HepG2 (cell line): ENCODE results near the gene PCYT2. TPM values are rescaled to one million over a fixed set of nuclear protein-coding genes. Genes with fewer than 3 reads are reported as not detected.

Experiments used
- ATM ChIP-seq: fragments of 450-650 bp; IDR thresholded peaks from 2 replicates; pipeline ENCODE4 v1.7.1; 2017; ENCODE audit warnings: mild to moderate bottlenecking, borderline replicate concordance
- CCDC6 ChIP-seq: sonication (generic); formaldehyde crosslinking; IDR thresholded peaks from 2 replicates; pipeline ENCODE4 v1.8.1; 2022; ENCODE audit warnings: mild to moderate bottlenecking, missing genetic modification reagents, moderate library complexity
- HES4 ChIP-seq: sonication (generic); formaldehyde crosslinking; IDR thresholded peaks from 2 replicates; pipeline ENCODE4 v1.9.0; 2021; ENCODE audit warnings: mild to moderate bottlenecking, missing genetic modification reagents, borderline replicate concordance
- KAT8 ChIP-seq: IDR thresholded peaks from 2 replicates; pipeline ENCODE4 v1.6.1; 2016; ENCODE audit warnings: missing genetic modification reagents, missing compliant biosample characterization
- KLF13 ChIP-seq: sonication (generic); formaldehyde crosslinking; IDR thresholded peaks from 2 replicates; pipeline ENCODE4 v1.4.0; 2020; ENCODE audit warnings: mild to moderate bottlenecking, missing genetic modification reagents
- ZFP82 ChIP-seq: sonication (generic); formaldehyde crosslinking; IDR thresholded peaks from 2 replicates; pipeline ENCODE4 v1.5.1; 2020; ENCODE audit warnings: mild to moderate bottlenecking, missing genetic modification reagents, borderline replicate concordance
- ZMAT3 ChIP-seq: sonication (generic); formaldehyde crosslinking; conservative IDR thresholded peaks from 2 replicates; pipeline ENCODE4 v1.7.0; 2021; ENCODE audit warnings: missing genetic modification reagents
- ZNF660 ChIP-seq: sonication (generic); formaldehyde crosslinking; IDR thresholded peaks from 2 replicates; pipeline ENCODE4 v1.5.1; 2020; ENCODE audit warnings: mild to moderate bottlenecking, low read depth, missing genetic modification reagents, borderline replicate concordance
- polyA plus RNA-seq, 8 experiments: library from polyadenylated mRNA; depleted of rRNA in 3 of 8; stranded (reverse) in 7 of 8; unstranded in 1 of 8; fragments of >200 nt; fragmentation: Illumina TruSeq in 4 of 8; extraction: Trizol in 4 of 8; gene quantifications; 2 replicates each; pipeline versions ENCODE4 v1.2.1 to v1.2.3, GENCODE V29; 2011 to 2016; ENCODE audit warnings: low read depth in 4 of 8, missing spikeins in 1 of 8, mixed read lengths in 1 of 8; ENCODE audit not compliant: insufficient read depth in 1 of 8
- total RNA-seq, 5 experiments: library from RNA; depleted of rRNA; stranded (reverse); fragments of >200 nt; fragmentation: Illumina TruSeq; extraction: Trizol; gene quantifications; 2 replicates each; pipeline ENCODE4 v1.2.3, GENCODE V29; 2016; ENCODE audit warnings: low read depth in 1 of 5
- TF ChIP-seq, protein P1 (sequence below): sonication (generic); formaldehyde crosslinking; IDR thresholded peaks from 2 replicates; pipeline ENCODE4 v1.5.0; 2020; ENCODE audit warnings: missing genetic modification reagents, mild to moderate bottlenecking, borderline replicate concordance
- TF ChIP-seq, protein P2 (sequence below): sonication (generic); formaldehyde crosslinking; IDR thresholded peaks from 2 replicates; pipeline ENCODE4 v1.5.0; 2020; ENCODE audit warnings: missing genetic modification reagents
- TF ChIP-seq, protein P3 (sequence below): sonication (generic); formaldehyde crosslinking; IDR thresholded peaks from 2 replicates; pipeline ENCODE4 v1.5.1; 2020; ENCODE audit warnings: missing genetic modification reagents, mild to moderate bottlenecking, borderline replicate concordance
- TF ChIP-seq, protein P4 (sequence below): sonication (generic); formaldehyde crosslinking; IDR thresholded peaks from 2 replicates; pipeline ENCODE4 v1.5.1; 2020; ENCODE audit warnings: mild to moderate bottlenecking, missing genetic modification reagents, moderate library complexity
- TF ChIP-seq, protein P5 (sequence below): sonication (generic); formaldehyde crosslinking; IDR thresholded peaks from 2 replicates; pipeline ENCODE4 v1.5.1; 2020; ENCODE audit warnings: mild to moderate bottlenecking, missing genetic modification reagents
- TF ChIP-seq, protein P6 (sequence below): sonication (generic); formaldehyde crosslinking; IDR thresholded peaks from 2 replicates; pipeline ENCODE4 v1.8.0; 2022; ENCODE audit warnings: mild to moderate bottlenecking, missing genetic modification reagents, moderate library complexity

The PCYT2 gene
- total and polyA plus RNA-seq, 2 of the 13 experiments (the other 11 are each of a cell fraction or from before 2014, with no cell fraction given) = 147 to 297 TPM

DNA sequence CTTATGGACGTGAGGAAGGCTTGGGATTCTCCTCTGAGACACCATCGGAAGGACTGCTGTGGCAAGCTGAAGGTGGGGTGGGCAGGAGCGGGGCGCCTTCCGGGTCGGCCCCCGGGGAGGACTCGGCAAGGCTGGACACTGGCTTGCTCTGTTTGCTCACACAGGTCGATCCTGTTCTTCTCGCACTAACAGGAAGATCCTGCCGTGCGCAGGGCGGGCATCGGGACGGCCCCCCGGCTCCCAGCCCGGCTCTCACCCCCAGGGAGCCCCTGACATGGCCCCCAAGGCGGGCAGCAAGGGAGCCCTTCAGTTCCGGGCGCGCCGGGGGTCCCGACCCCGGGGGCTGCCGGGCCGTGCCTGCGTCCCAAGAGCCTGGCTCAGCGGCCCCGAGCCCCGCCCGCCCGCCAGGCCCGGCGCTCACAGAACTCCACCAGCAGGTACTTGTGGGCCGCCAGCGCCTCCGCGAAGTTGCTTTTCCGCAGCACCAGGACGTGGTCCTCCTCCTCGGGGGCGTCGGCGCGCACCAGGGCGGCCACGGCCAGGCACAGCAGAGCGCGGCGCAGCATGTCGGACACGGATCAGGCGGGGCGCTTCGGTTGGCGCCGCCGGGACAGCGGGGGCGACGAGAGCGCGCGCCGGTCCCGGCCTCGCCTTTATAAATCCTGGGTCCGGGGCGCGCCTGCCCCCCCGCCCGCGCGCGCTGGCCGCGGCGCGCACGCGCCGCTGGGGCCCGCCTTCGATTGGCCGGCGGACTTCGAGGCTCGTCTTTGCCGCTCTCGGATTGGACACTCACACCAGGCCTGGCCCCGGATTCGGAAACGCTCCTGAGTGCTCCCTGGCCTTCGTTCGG, 51.1 kb downstream of the PCYT2 start, which contains the start of gene P4HB (continued):
- TF ChIP-seq, protein P1, sequence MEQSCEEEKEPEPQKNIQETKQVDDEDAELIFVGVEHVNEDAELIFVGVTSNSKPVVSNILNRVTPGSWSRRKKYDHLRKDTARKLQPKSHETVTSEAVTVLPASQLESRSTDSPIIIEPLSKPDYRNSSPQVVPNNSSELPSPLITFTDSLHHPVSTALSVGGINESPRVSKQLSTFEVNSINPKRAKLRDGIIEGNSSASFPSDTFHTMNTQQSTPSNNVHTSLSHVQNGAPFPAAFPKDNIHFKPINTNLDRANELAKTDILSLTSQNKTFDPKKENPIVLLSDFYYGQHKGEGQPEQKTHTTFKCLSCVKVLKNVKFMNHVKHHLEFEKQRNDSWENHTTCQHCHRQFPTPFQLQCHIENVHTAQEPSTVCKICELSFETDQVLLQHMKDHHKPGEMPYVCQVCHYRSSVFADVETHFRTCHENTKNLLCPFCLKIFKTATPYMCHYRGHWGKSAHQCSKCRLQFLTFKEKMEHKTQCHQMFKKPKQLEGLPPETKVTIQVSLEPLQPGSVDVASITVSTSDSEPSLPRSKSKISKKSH (CRISPR knock-in tag) = no peak
- TF ChIP-seq, protein P2, sequence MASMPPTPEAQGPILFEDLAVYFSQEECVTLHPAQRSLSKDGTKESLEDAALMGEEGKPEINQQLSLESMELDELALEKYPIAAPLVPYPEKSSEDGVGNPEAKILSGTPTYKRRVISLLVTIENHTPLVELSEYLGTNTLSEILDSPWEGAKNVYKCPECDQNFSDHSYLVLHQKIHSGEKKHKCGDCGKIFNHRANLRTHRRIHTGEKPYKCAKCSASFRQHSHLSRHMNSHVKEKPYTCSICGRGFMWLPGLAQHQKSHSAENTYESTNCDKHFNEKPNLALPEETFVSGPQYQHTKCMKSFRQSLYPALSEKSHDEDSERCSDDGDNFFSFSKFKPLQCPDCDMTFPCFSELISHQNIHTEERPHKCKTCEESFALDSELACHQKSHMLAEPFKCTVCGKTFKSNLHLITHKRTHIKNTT = no peak
- TF ChIP-seq ZMAT3 (CRISPR knock-in tag) = no peak; the same call in none of the 2 replicates
- no peak for TF ChIP-seq ZNF660 (CRISPR knock-in tag)
- TF ChIP-seq, protein P3, sequence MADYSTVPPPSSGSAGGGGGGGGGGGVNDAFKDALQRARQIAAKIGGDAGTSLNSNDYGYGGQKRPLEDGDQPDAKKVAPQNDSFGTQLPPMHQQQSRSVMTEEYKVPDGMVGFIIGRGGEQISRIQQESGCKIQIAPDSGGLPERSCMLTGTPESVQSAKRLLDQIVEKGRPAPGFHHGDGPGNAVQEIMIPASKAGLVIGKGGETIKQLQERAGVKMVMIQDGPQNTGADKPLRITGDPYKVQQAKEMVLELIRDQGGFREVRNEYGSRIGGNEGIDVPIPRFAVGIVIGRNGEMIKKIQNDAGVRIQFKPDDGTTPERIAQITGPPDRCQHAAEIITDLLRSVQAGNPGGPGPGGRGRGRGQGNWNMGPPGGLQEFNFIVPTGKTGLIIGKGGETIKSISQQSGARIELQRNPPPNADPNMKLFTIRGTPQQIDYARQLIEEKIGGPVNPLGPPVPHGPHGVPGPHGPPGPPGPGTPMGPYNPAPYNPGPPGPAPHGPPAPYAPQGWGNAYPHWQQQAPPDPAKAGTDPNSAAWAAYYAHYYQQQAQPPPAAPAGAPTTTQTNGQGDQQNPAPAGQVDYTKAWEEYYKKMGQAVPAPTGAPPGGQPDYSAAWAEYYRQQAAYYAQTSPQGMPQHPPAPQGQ (CRISPR knock-in tag) = no peak
- TF ChIP-seq HES4 (CRISPR knock-in tag) = peak; percentile 93
- TF ChIP-seq, protein P4, sequence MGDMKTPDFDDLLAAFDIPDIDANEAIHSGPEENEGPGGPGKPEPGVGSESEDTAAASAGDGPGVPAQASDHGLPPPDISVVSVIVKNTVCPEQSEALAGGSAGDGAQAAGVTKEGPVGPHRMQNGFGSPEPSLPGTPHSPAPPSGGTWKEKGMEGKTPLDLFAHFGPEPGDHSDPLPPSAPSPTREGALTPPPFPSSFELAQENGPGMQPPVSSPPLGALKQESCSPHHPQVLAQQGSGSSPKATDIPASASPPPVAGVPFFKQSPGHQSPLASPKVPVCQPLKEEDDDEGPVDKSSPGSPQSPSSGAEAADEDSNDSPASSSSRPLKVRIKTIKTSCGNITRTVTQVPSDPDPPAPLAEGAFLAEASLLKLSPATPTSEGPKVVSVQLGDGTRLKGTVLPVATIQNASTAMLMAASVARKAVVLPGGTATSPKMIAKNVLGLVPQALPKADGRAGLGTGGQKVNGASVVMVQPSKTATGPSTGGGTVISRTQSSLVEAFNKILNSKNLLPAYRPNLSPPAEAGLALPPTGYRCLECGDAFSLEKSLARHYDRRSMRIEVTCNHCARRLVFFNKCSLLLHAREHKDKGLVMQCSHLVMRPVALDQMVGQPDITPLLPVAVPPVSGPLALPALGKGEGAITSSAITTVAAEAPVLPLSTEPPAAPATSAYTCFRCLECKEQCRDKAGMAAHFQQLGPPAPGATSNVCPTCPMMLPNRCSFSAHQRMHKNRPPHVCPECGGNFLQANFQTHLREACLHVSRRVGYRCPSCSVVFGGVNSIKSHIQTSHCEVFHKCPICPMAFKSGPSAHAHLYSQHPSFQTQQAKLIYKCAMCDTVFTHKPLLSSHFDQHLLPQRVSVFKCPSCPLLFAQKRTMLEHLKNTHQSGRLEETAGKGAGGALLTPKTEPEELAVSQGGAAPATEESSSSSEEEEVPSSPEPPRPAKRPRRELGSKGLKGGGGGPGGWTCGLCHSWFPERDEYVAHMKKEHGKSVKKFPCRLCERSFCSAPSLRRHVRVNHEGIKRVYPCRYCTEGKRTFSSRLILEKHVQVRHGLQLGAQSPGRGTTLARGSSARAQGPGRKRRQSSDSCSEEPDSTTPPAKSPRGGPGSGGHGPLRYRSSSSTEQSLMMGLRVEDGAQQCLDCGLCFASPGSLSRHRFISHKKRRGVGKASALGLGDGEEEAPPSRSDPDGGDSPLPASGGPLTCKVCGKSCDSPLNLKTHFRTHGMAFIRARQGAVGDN (CRISPR knock-in tag) = peak; percentile 3
- TF ChIP-seq, protein P5, sequence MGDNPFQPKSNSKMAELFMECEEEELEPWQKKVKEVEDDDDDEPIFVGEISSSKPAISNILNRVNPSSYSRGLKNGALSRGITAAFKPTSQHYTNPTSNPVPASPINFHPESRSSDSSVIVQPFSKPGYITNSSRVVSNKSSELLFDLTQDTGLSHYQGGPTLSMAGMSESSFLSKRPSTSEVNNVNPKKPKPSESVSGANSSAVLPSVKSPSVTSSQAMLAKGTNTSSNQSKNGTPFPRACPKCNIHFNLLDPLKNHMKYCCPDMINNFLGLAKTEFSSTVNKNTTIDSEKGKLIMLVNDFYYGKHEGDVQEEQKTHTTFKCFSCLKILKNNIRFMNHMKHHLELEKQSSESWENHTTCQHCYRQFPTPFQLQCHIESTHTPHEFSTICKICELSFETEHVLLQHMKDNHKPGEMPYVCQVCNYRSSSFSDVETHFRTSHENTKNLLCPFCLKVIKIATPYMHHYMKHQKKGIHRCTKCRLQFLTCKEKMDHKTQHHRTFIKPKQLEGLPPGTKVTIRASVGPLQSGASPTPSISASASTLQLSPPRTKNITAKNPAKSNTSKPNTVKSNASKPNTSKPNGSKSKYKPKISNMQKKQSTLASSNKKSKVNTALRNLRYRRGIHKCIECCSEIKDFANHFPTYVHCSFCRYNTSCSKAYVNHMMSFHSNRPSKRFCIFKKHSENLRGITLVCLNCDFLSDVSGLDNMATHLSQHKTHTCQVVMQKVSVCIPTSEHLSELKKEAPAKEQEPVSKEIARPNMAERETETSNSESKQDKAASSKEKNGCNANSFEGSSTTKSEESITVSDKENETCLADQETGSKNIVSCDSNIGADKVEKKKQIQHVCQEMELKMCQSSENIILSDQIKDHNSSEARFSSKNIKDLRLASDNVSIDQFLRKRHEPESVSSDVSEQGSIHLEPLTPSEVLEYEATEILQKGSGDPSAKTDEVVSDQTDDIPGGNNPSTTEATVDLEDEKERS (CRISPR knock-in tag) = peak; percentile 43
- TF ChIP-seq ZFP82 (CRISPR knock-in tag) = no peak; the same call in 1 of the 2 replicates
- no peak for TF ChIP-seq KLF13 (CRISPR knock-in tag)
- no peak for TF ChIP-seq ATM
- 0 out of 2 replicates have a peak, but pooled peaks have one; percentile 15 for TF ChIP-seq CCDC6 (CRISPR knock-in tag)
- TF ChIP-seq KAT8 = no peak
- TF ChIP-seq, protein P6, sequence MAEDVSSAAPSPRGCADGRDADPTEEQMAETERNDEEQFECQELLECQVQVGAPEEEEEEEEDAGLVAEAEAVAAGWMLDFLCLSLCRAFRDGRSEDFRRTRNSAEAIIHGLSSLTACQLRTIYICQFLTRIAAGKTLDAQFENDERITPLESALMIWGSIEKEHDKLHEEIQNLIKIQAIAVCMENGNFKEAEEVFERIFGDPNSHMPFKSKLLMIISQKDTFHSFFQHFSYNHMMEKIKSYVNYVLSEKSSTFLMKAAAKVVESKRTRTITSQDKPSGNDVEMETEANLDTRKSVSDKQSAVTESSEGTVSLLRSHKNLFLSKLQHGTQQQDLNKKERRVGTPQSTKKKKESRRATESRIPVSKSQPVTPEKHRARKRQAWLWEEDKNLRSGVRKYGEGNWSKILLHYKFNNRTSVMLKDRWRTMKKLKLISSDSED = no peak
